GM13977 (cell line): Measurements from ENCODE around the gene EXOC4.

Experiments used
- DNase-seq: peaks from one replicate; pipeline ENCODE4 v3.0.0; 2012; ENCODE audit warnings: low spot score
- in situ Hi-C: fragments of 300-500 bp; cut with MboI; formaldehyde crosslinking; loops from one replicate; pipeline ENCODE4 v1.12.0; 2022; ENCODE audit warnings: low sequenced_read_pairs, low pct_unique_long_range_greater_than_20kb, mixed read lengths, inconsistent platforms; ENCODE audit not compliant: unreplicated experiment
- TF ChIP-seq, protein P1 (sequence below): IDR thresholded peaks from 2 replicates; pipeline ENCODE4 v1.5.1; 2012; ENCODE audit warnings: mild to moderate bottlenecking, control low read depth; ENCODE audit not compliant: insufficient read depth; ENCODE audit errors: extremely low read depth, missing control alignments

The EXOC4 gene

GRCh38 chr7:133429371-133429770, 176.5 kb downstream of the EXOC4 start:
- TF ChIP-seq, protein P1, sequence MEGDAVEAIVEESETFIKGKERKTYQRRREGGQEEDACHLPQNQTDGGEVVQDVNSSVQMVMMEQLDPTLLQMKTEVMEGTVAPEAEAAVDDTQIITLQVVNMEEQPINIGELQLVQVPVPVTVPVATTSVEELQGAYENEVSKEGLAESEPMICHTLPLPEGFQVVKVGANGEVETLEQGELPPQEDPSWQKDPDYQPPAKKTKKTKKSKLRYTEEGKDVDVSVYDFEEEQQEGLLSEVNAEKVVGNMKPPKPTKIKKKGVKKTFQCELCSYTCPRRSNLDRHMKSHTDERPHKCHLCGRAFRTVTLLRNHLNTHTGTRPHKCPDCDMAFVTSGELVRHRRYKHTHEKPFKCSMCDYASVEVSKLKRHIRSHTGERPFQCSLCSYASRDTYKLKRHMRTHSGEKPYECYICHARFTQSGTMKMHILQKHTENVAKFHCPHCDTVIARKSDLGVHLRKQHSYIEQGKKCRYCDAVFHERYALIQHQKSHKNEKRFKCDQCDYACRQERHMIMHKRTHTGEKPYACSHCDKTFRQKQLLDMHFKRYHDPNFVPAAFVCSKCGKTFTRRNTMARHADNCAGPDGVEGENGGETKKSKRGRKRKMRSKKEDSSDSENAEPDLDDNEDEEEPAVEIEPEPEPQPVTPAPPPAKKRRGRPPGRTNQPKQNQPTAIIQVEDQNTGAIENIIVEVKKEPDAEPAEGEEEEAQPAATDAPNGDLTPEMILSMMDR, result no peak
- DNase-seq, result no peak
- in situ Hi-C loops, result no loop called here

GRCh38 chr7:133431134-133431724, 178.4 kb downstream of the EXOC4 start:
- TF ChIP-seq, protein P1, result no peak
- DNase-seq, result no peak
- in situ Hi-C loops, result no loop called here

DNA sequence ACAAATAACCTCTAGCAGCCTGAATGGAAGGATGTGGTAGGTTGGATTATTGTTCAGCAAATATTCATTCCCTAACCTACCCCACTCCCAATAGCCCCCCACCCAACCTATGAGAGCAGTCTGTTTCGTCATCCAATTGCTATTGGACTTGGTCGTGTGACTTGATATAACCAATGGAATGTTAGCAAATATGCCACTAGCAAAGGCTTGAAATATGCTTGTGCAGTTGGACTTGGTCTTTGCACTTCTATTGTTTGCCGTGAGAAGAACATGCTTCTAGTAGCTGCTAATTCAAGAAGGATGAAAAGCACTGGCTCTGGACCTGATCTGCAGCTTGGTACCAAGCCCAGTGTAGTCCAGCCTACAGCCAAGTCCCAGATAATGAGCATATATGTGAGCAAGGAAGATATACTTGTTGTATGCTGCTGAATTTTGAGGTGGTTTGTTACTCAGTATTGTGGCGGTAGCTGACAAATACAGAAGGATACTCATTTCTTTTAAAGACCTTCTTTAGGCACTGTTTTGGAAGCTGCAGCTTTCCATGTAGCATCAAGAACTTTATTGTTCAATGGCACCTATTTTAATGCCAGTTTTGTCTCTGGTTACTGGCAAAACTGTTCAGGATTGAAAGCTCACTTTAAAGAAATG, 180.4 kb downstream of the EXOC4 start:
- in situ Hi-C loops, result no loop called here
- TF ChIP-seq, protein P1, result no peak
- DNase-seq, result no peak

DNA sequence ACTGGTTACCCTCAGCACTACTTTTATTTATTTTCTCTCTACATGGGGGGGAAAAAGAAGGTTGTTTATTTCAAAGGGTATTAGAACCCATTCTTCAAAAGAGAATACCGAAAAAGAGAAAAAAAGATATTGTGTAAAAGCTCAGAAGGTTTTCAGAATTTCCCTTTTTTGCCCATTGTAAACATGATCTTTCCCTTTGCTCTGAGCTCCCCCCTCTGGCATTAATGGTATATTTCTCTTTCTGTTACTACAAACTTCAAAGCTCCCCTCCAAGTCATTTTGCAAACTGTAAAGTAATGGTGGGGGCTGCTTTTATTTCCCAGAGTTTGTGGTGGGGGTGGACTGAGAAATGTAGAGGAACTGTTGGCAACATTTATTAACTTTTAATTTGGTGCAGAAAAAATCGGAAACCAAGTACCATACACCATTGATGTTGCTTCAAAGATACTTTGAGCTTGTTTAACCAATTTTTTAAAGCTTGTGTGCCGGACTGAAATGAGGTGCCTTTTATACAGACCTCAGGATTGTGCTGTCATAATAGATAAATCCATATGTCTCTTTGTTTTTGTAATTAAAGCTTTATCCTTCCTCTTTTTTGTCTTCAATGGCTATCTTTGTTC, 181.5 kb downstream of the EXOC4 start:
- in situ Hi-C loops, result no loop called here
- TF ChIP-seq, protein P1, result peak; percentile 50
- peak; percentile 40 for DNase-seq

DNA sequence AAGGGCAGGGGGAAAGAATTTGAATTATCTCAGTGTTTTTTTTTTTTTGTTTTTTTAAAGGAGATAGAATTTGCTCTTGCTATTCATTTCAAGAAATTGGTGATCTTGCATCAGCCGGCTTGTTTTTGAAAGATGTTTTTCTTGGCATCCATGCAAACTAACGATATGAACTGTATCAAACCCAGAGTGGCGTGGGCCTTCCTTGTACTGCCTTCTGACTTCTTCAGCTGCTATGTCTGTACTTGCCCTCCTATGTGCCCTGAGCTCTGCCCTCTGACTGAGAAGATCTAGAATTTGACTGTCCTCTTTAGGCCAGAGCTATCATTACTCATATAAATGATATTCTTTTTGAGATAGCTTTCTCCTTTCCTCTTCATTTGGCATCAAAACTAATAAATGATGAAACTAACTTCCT, 183.1 kb downstream of the EXOC4 start:
- no peak for DNase-seq
- TF ChIP-seq, protein P1, result no peak
- in situ Hi-C loops, result no loop called here

DNA sequence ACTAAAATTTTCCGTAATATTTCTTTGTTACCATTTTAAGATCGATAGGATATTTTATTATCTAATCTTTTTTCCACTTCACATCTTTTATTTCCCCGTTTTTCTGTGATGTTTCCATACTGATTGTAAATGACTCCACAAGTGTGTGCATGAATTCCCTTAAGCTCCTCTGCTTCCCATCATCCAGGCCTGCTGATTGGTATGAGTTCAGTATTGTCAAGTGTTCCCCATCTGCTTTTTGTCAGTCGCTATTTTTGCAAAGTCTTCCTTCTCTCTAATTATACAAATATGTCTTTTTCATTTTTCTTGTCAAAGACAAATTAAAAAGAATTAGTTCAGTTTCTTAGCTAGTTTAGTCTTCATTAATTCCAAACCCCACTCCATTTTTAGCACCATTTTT, 184.7 kb downstream of the EXOC4 start:
- TF ChIP-seq, protein P1, result no peak
- in situ Hi-C loops, result no loop called here
- no peak for DNase-seq
